Memory B cell (primary cell): ENCODE results near the gene CCDC106.

Experiments used
- ATAC-seq: fragments of 150-1000 bp; cut with Tn5 transposase; 2 replicates; pipeline ENCODE4 v1.10.0; 2021; ENCODE audit warnings: low read depth, mild to moderate bottlenecking, moderate library complexity
- DNase-seq, 2 donors: peaks; one replicate each; pipeline ENCODE4 v3.0.0; 2022; ENCODE audit warnings: low spot score in 2 of 2
- H3K27ac Mint-ChIP-seq: one replicate; pipeline ENCODE4 v1.8.0; 2022; ENCODE audit warnings: mild to moderate bottlenecking, moderate library complexity, mixed read lengths
- H3K27me3 Mint-ChIP-seq: one replicate; pipeline ENCODE4 v1.8.0; 2022; ENCODE audit warnings: mixed read lengths
- H3K36me3 Mint-ChIP-seq: one replicate; pipeline ENCODE4 v1.8.0; 2022; ENCODE audit warnings: mild to moderate bottlenecking, mixed read lengths
- H3K4me1 Mint-ChIP-seq: one replicate; pipeline ENCODE4 v1.8.0; 2022; ENCODE audit warnings: mixed read lengths
- H3K4me3 Mint-ChIP-seq: one replicate; pipeline ENCODE4 v1.8.0; 2022; ENCODE audit warnings: mild to moderate bottlenecking, moderate library complexity, mixed read lengths
- H3K9me3 Mint-ChIP-seq: one replicate; pipeline ENCODE4 v1.8.0; 2022; ENCODE audit warnings: mixed read lengths

The CCDC106 gene

DNA sequence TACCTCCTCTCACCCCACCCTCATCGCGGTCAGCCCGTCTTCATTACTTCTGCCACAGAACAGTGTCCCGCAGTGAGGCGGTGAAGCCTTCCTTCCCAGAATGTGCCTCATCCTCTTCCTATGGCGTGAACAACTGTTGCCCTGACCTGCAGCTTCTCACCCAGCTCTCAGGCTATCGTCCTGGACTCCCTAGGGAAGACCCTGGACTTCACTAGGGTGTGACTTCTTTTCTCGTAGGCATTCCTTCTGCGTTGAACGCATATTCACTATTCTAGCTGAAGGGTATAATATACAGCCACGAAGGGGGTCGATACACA is 41.6 kb upstream of the CCDC106 start:
- DNase-seq (no peak), ATAC-seq (no peak)
- peaks cover 17% of the 10 kb centered on the region for H3K36me3 Mint-ChIP-seq
- H3K9me3 Mint-ChIP-seq: peaks cover 2% of the 10 kb centered on the region
- peak overlapping the region; percentile 92 for H3K4me3 Mint-ChIP-seq
- H3K4me1 Mint-ChIP-seq: peaks cover 39% of the 10 kb centered on the region
- H3K27me3 Mint-ChIP-seq: no peaks in the 10 kb centered on the region
- peak overlapping the region; percentile 92 for H3K27ac Mint-ChIP-seq

DNA sequence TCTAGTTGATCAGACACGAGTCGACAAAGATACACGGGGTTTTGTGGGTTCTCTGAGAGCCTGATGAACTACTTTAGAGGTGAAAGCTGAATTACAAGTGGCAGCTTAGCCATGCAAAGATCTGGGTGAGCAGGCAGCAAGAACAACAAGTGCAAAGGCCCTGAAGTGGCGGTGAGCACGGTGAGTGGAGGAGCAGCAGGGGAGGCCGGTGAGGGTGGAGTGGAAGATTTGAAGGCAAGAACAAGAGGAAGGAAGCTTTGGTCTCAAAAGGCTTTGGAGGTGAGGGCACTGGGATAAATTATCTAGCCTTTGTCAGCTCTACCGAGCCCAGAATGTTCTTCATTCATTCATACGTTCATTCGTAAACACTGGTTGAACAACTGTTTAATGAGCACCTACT is 41.2 kb upstream of the CCDC106 start:
- peak overlapping the region; percentile 30 for H3K4me3 Mint-ChIP-seq
- H3K36me3 Mint-ChIP-seq: peaks cover 17% of the 10 kb centered on the region
- ATAC-seq (no peak), DNase-seq (no peak)
- H3K9me3 Mint-ChIP-seq: peaks cover 2% of the 10 kb centered on the region
- no peaks in the 10 kb centered on the region for H3K27me3 Mint-ChIP-seq
- H3K4me1 Mint-ChIP-seq: peaks cover 40% of the 10 kb centered on the region
- peak overlapping the region; percentile 92 for H3K27ac Mint-ChIP-seq

DNA sequence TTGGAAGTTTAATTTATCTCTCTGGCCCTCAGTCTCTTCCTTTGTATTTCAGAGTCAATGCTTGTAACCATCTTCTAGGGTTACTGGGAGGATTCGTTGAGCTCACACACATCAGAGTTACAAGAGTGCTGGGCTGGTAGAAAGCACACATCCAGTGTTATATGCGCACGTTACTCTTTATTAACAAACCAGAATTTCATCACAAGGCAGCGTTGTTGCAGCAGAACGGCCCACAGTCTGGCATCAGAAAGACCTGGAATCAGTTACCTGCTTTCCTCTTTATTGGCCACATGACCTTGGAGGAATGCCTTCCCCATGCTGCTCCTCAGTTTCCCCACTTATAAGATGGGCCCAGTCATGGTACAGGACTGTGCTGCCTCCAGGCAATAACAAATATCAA is 38.7 kb upstream of the CCDC106 start:
- no peaks in the 10 kb centered on the region for H3K27me3 Mint-ChIP-seq
- H3K9me3 Mint-ChIP-seq: peaks cover 2% of the 10 kb centered on the region
- DNase-seq (no peak), ATAC-seq (no peak)
- peaks cover 49% of the 10 kb centered on the region for H3K4me1 Mint-ChIP-seq
- no peak overlapping the region for H3K4me3 Mint-ChIP-seq
- H3K27ac Mint-ChIP-seq: no peak overlapping the region
- H3K36me3 Mint-ChIP-seq: peaks cover 18% of the 10 kb centered on the region

DNA sequence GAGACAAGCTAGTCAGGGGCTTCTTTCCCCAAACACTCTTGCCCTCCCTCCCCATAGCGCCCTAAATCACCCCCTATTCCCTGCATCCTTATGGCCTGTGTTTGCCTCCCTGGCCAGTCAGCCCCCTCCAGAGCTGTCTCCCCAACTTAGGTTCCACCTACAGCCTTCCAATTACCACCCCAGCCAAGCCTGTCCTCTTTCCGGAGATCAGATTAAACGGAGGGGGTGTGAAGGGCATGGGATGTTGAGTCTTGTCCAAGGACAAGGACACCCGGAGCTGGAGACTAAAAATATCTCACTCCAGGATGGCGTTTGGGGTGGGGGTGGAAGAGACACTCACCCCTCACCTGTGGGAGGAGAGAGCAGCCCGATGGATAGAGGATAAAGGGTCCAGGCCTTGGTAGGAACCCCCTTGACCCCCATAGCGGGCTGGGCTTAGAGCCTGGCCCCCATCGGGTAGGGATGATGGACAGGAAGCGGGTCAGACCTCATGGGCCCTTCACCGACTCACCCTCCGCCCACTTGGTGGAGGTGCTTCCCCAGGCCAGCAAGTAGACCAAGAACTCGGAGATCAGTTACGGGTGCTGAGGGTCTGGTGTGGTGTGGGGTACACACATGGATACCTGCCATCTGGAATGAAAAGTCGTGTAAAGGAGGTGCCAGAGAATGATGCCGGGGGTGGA is 36.6 kb upstream of the CCDC106 start:
- H3K4me1 Mint-ChIP-seq: peaks cover 38% of the 10 kb centered on the region

GRCh38 chr19:55611983-55612645 is 35.9 kb upstream of the CCDC106 start:
- ATAC-seq (peak; percentile 81), DNase-seq (no peak)
- H3K27ac Mint-ChIP-seq: peak overlapping the region; percentile 40
- peaks cover 19% of the 10 kb centered on the region for H3K36me3 Mint-ChIP-seq
- no peak overlapping the region for H3K4me3 Mint-ChIP-seq
- H3K9me3 Mint-ChIP-seq: peaks cover 2% of the 10 kb centered on the region
- H3K27me3 Mint-ChIP-seq: no peaks in the 10 kb centered on the region
- H3K4me1 Mint-ChIP-seq: peaks cover 33% of the 10 kb centered on the region

More for the DNA sequence above, 36.6 kb upstream of the CCDC106 start:
- Mint-ChIP-seq H3K4me3 (no peak overlapping the region), H3K27ac (peak overlapping the region; percentile 40), H3K27me3 (no peaks in the 10 kb centered on the region), H3K9me3 (peaks cover 2% of the 10 kb centered on the region), H3K36me3 (peaks cover 18% of the 10 kb centered on the region)
- DNase-seq (no peak), ATAC-seq (no peak)

GRCh38 chr19:55613396-55613795 is 34.6 kb upstream of the CCDC106 start:
- no peaks in the 10 kb centered on the region for H3K27me3 Mint-ChIP-seq
- H3K27ac Mint-ChIP-seq: no peak overlapping the region
- ATAC-seq (no peak), DNase-seq (no peak)
- peaks cover 19% of the 10 kb centered on the region for H3K36me3 Mint-ChIP-seq
- H3K4me3 Mint-ChIP-seq: no peak overlapping the region
- peaks cover 29% of the 10 kb centered on the region for H3K4me1 Mint-ChIP-seq
- H3K9me3 Mint-ChIP-seq: peaks cover 2% of the 10 kb centered on the region

GRCh38 chr19:55613930-55614710 is 33.9 kb upstream of the CCDC106 start:
- ATAC-seq (no peak), DNase-seq (no peak)
- H3K27me3 Mint-ChIP-seq: no peaks in the 10 kb centered on the region
- H3K4me1 Mint-ChIP-seq: peaks cover 29% of the 10 kb centered on the region
- H3K36me3 Mint-ChIP-seq: peaks cover 19% of the 10 kb centered on the region
- H3K9me3 Mint-ChIP-seq: peaks cover 2% of the 10 kb centered on the region
- no peak overlapping the region for H3K4me3 Mint-ChIP-seq
- no peak overlapping the region for H3K27ac Mint-ChIP-seq

- peaks cover 25% of the 10 kb centered on the region for H3K4me1 Mint-ChIP-seq
- DNase-seq (no peak), ATAC-seq (no peak)
- peaks cover under 1% of the 10 kb centered on the region for H3K9me3 Mint-ChIP-seq
- peaks cover 12% of the 10 kb centered on the region for H3K36me3 Mint-ChIP-seq
- no peak overlapping the region for H3K4me3 Mint-ChIP-seq
- H3K27ac Mint-ChIP-seq: no peak overlapping the region
- H3K27me3 Mint-ChIP-seq: no peaks in the 10 kb centered on the region
Observed at GRCh38 chr19:55614711-55615542, 33.1 kb upstream of the CCDC106 start.

DNA sequence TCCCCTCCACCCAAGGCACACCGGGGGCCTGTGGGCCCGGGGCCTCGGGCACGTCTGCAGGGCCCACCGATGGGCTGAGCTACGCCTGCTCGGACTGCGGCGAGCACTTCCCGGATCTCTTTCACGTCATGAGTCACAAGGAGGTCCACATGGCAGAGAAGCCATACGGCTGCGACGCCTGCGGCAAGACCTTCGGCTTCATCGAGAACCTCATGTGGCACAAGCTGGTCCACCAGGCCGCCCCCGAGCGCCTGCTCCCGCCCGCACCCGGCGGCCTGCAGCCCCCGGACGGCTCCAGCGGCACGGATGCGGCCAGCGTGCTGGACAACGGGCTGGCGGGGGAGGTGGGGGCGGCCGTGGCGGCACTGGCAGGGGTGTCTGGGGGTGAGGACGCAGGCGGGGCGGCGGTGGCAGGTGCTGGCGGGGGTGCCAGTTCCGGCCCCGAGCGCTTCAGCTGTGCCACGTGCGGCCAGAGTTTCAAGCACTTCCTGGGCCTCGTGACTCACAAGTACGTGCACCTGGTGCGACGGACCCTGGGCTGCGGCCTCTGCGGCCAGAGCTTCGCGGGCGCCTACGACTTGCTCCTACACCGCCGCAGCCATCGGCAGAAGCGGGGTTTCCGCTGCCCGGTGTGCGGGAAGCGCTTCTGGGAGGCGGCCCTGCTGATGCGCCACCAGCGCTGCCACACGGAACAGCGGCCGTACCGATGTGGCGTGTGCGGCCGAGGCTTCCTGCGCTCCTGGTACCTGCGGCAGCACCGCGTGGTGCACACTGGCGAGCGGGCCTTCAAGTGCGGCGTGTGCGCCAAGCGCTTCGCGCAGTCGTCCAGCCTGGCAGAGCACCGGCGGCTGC is 32.2 kb upstream of the CCDC106 start:
- Mint-ChIP-seq H3K4me3 (no peak overlapping the region), H3K36me3 (peaks cover 8% of the 10 kb centered on the region), H3K4me1 (peaks cover 22% of the 10 kb centered on the region), H3K27me3 (no peaks in the 10 kb centered on the region), H3K9me3 (no peaks in the 10 kb centered on the region), H3K27ac (no peak overlapping the region)
- no peak for DNase-seq
- ATAC-seq: no peak

GRCh38 chr19:55616395-55616875 is 31.6 kb upstream of the CCDC106 start:
- Mint-ChIP-seq H3K4me1 (peaks cover 16% of the 10 kb centered on the region), H3K36me3 (peaks cover 8% of the 10 kb centered on the region), H3K4me3 (no peak overlapping the region), H3K27me3 (no peaks in the 10 kb centered on the region), H3K27ac (no peak overlapping the region), H3K9me3 (no peaks in the 10 kb centered on the region)
- DNase-seq (no peak), ATAC-seq (no peak)

DNA sequence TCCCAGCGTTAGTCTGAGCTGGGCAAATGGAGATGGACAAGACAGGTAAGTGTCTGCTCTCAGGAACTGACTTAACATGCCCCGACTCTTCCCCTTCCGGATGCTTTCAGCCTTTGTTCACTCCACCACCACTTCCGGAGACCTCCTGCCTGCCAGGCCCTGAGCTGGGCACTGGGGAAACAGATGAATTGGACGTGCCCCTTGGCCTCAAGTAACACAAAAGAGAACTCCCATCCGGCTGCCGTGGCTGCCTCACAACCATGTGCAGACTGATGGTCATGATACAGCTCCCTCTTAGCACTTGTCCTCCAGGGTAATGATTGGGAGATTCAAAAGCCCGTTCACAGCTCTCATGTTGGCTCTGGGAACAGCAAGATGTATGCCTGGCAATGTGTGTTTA is 30.6 kb upstream of the CCDC106 start:
- DNase-seq (no peak), ATAC-seq (no peak)
- no peak overlapping the region for H3K27ac Mint-ChIP-seq
- H3K4me1 Mint-ChIP-seq: peaks cover 7% of the 10 kb centered on the region
- H3K4me3 Mint-ChIP-seq: no peak overlapping the region
- no peaks in the 10 kb centered on the region for H3K9me3 Mint-ChIP-seq
- no peaks in the 10 kb centered on the region for H3K27me3 Mint-ChIP-seq
- H3K36me3 Mint-ChIP-seq: peaks cover 8% of the 10 kb centered on the region

GRCh38 chr19:55618426-55618825 is 29.6 kb upstream of the CCDC106 start:
- H3K27me3 Mint-ChIP-seq: no peaks in the 10 kb centered on the region
- no peak overlapping the region for H3K4me3 Mint-ChIP-seq
- ATAC-seq (no peak), DNase-seq (no peak)
- no peaks in the 10 kb centered on the region for H3K9me3 Mint-ChIP-seq
- peaks cover 7% of the 10 kb centered on the region for H3K36me3 Mint-ChIP-seq
- H3K4me1 Mint-ChIP-seq: peaks cover 2% of the 10 kb centered on the region
- no peak overlapping the region for H3K27ac Mint-ChIP-seq

GRCh38 chr19:55619286-55619685 is 28.7 kb upstream of the CCDC106 start:
- Mint-ChIP-seq H3K36me3 (peaks cover 7% of the 10 kb centered on the region), H3K4me3 (no peak overlapping the region), H3K9me3 (peaks cover 2% of the 10 kb centered on the region), H3K4me1 (peaks cover 9% of the 10 kb centered on the region), H3K27me3 (no peaks in the 10 kb centered on the region), H3K27ac (no peak overlapping the region)
- no peak for DNase-seq
- no peak for ATAC-seq
